SW 1271 (cell line): ENCODE results near the gene ROR2.
"Not testable (repeated sequence)": the region's sequence is repeated elsewhere in the genome, so short reads cannot be mapped to it uniquely, and the experiment has no call there.

Experiments used
- DNase-seq, 2 experiments: peaks; one replicate each; lab custom pipeline; 2025; lab: John Stamatoyannopoulos, UW

The ROR2 gene

GRCh38 chr9:91625331-91625730 lies 324.7 kb downstream of the ROR2 start:
- DNase-seq = no peak

- no peak for DNase-seq
Measured at GRCh38 chr9:91623004-91623403, 327.0 kb downstream of the ROR2 start.

GRCh38 chr9:91622121-91622520 lies 327.9 kb downstream of the ROR2 start:
- not testable (repeated sequence) for DNase-seq

- DNase-seq = not testable (repeated sequence)
Measured at GRCh38 chr9:91614044-91614443, 336.0 kb downstream of the ROR2 start.

GRCh38 chr9:91611582-91611981 lies 338.4 kb downstream of the ROR2 start:
- DNase-seq = no peak

- no peak for DNase-seq
Measured at GRCh38 chr9:91606255-91606995, 343.6 kb downstream of the ROR2 start.

GRCh38 chr9:91604451-91605179 lies 345.4 kb downstream of the ROR2 start:
- no peak for DNase-seq

GRCh38 chr9:91603932-91604331 lies 346.1 kb downstream of the ROR2 start:
- no peak for DNase-seq

- DNase-seq = no peak
Measured at GRCh38 chr9:91599564-91599963, 350.5 kb downstream of the ROR2 start.

GRCh38 chr9:91591627-91592026 lies 358.4 kb downstream of the ROR2 start:
- no peak for DNase-seq

- no peak for DNase-seq
Measured at GRCh38 chr9:91589101-91589553, 360.9 kb downstream of the ROR2 start.

- no peak for DNase-seq
Measured at GRCh38 chr9:91586282-91586681, 363.7 kb downstream of the ROR2 start.

- no peak for DNase-seq
Measured at GRCh38 chr9:91583966-91584365, 366.1 kb downstream of the ROR2 start.

GRCh38 chr9:91583161-91583875 lies 366.7 kb downstream of the ROR2 start:
- no peak for DNase-seq

GRCh38 chr9:91582181-91582580 lies 367.8 kb downstream of the ROR2 start:
- DNase-seq = no peak

- DNase-seq = no peak
Measured at GRCh38 chr9:91580136-91580535, 369.9 kb downstream of the ROR2 start.

GRCh38 chr9:91578911-91579310 lies 371.1 kb downstream of the ROR2 start:
- no peak for DNase-seq

- no peak for DNase-seq
Measured at GRCh38 chr9:91577633-91578061, 372.4 kb downstream of the ROR2 start.

- DNase-seq = no peak
Measured at GRCh38 chr9:91572811-91573210, 377.2 kb downstream of the ROR2 start.

- no peak for DNase-seq
Measured at GRCh38 chr9:91572044-91572443, 378.0 kb downstream of the ROR2 start.

GRCh38 chr9:91571036-91571435 lies 379.0 kb downstream of the ROR2 start:
- DNase-seq = no peak

GRCh38 chr9:91567642-91568274 lies 382.3 kb downstream of the ROR2 start:
- no peak for DNase-seq
